Peyer's patch (tissue), 4 donors: ENCODE measurements around the gene CCKAR.

Experiments
- POLR2A ChIP-seq, 2 donors: fragments of 450-650 bp; IDR thresholded peaks; one replicate each; pipeline ENCODE4 v1.5.1; 2017; ENCODE audit warnings: antibody characterized with exemption in 2 of 2, mild to moderate bottlenecking in 2 of 2, moderate library complexity in 2 of 2
- TF ChIP-seq, protein P1 (sequence below), 6 experiments: fragments of 450-650 bp in 4 of 6; fragments of 200-600 bp in 2 of 6; sonication (generic) in 1 of 6; IDR thresholded peaks; one replicate each; pipeline ENCODE4 v1.5.1; 2017 to 2019; ENCODE audit warnings: antibody characterized with exemption in 6 of 6, mild to moderate bottlenecking in 3 of 6, moderate library complexity in 1 of 6

GRCh38 chr4:26441102-26441501, 49.2 kb downstream of the CCKAR start:
- TF ChIP-seq, protein P1, sequence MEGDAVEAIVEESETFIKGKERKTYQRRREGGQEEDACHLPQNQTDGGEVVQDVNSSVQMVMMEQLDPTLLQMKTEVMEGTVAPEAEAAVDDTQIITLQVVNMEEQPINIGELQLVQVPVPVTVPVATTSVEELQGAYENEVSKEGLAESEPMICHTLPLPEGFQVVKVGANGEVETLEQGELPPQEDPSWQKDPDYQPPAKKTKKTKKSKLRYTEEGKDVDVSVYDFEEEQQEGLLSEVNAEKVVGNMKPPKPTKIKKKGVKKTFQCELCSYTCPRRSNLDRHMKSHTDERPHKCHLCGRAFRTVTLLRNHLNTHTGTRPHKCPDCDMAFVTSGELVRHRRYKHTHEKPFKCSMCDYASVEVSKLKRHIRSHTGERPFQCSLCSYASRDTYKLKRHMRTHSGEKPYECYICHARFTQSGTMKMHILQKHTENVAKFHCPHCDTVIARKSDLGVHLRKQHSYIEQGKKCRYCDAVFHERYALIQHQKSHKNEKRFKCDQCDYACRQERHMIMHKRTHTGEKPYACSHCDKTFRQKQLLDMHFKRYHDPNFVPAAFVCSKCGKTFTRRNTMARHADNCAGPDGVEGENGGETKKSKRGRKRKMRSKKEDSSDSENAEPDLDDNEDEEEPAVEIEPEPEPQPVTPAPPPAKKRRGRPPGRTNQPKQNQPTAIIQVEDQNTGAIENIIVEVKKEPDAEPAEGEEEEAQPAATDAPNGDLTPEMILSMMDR (IDR thresholded peaks at IDR 0.05): no peak
- TF ChIP-seq POLR2A (IDR thresholded peaks at IDR 0.05): no peak
